ENCODE data around the gene TFDP2.

GRCh38 chr3:141939759-141940158 lies 209.6 kb downstream of the TFDP2 start:
- TF ChIP-seq POLR2A (IDR thresholded peaks at IDR 0.05) (no peak), CTCF (IDR thresholded peaks at IDR 0.05) (no peak), EP300 (IDR thresholded peaks at IDR 0.05) (no peak), POLR2AphosphoS5 (IDR thresholded peaks at IDR 0.05) (no peak)
